Measurements from ENCODE around the gene SLC35A2.

DNA sequence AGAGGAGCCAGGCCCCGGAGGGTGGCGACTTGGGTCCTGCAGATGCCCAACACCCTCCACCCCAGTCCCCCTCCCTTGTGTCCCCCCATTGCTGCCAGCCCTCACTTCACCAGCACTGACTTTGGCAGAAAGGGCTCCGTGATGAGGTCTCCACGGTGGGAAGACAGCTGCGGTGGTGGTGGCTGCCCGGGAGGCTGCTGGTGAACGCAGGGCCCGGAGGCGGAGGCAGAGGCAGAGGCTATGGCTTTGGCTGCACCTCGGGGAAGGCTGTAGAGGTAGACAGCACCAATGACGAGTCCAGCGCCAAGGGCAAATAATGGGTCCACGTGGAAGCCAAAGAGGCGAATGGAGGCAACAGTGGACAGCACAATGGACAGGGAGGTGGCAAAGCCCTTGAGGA is 6.8 kb downstream of the SLC35A2 start:
- TF ChIP-seq EZH2 (IDR thresholded peaks at IDR 0.05; ENCODE audit: borderline replicate concordance, low read length) (no peak), CTCF (conservative IDR thresholded peaks at IDR 0.05 in 1 of 2, IDR thresholded peaks at IDR 0.05 in 1 of 2; ENCODE audit: extremely low read depth in 1 of 2, insufficient read depth in 1 of 2, low read depth in 1 of 2, low read length in 2 of 2) (no peak)

Measured in mammary epithelial cell (primary cell).